22Rv1 (cell line): ENCODE measurements around the gene SLC7A8.

Experiments
- CTCF ChIP-seq: fragments of 450-650 bp; IDR thresholded peaks from 2 replicates; pipeline ENCODE4 v1.5.1; 2017; ENCODE audit warnings: mild to moderate bottlenecking
- ZFX ChIP-seq: fragments of 450-650 bp; IDR thresholded peaks from 2 replicates; pipeline ENCODE4 v1.6.1; 2017; ENCODE audit warnings: antibody characterized with exemption, borderline replicate concordance

- TF ChIP-seq CTCF: no peak
- TF ChIP-seq ZFX: no peak
These were observed 88.0 kb downstream of the SLC7A8 start, which contains the start of gene C14orf119 for GRCh38 chr14:23095196-23096108.
